NCI-H526 (cell line): ENCODE results near the gene TTC7B.

Source experiments
- DNase-seq, 2 experiments: peaks; one replicate each; lab custom pipeline; 2025; lab: John Stamatoyannopoulos, UW

Gene TTC7B

DNA sequence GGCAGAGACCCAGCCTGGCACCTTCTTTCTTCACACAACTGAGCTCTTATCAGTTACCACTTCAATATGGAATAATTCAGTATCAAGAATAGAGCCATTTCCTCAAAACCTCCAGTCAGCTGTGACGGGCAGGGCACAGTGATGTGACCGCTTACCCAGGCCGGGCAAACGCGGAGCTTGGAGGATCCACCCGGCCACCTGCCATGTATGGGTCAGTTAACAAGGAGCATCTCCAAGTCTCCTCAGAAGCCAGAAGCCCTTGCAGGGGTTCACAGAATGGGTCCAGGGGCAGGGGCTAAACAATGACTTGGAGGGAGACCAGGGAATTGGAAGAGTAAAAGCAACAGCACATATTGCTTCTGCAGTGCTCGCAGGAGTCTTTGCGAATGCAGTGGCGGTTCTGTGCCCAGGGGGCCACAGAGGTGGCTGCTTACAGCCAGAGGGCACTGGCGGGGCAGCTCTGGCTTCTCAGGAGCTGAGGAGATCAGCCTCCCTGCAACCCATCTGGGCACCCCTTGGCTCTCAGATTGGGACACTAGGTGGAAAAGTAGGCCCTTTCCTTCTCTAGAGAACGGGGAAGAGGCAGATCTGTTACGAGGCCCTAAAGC lies 257.1 kb downstream of the TTC7B start:
- DNase-seq = no peak

DNA sequence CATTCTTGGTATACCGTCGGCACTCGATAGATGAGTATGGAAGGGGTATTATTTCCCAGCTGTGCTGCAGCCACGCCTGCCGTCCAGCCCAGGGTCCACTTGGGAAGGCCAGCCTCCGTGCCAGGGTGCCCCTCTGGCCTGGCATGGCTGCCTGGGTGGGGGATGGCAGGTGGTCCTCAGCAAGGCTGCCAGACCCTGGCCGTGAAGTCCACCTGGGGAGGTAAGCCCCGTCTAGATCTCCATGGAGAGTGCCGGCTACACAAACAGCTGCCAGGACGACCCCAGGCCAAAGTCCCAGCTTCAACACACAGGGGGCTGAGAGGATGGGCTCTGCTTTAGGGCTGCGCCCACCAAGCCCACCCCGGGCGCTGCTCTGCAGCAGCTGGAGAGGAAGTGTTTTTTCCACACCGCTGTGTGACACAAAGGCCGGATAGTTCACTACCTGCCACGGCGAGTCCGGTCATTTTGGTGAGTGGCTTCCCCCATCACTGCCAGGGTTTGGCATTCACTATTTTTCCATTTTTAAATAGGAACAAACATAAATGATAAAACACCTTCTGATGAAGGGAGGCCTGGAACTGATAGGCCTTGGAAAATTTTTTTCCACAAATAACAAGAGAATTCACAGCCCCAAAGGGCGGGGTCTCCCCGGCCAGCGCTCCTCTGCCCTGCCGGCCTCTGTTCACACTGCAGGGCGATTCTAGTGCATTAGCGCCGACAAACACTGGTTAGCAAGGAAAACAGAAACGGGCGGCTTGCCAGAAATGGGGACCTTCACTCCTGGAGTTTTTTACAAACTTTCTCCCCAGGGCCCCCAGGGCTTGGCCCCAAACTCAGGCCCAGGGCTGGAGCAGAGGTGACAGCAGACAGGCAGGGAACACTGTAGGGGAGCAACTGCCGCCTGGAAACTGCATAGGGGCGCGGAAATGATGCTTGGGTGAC lies 257.9 kb downstream of the TTC7B start:
- no peak for DNase-seq

DNA sequence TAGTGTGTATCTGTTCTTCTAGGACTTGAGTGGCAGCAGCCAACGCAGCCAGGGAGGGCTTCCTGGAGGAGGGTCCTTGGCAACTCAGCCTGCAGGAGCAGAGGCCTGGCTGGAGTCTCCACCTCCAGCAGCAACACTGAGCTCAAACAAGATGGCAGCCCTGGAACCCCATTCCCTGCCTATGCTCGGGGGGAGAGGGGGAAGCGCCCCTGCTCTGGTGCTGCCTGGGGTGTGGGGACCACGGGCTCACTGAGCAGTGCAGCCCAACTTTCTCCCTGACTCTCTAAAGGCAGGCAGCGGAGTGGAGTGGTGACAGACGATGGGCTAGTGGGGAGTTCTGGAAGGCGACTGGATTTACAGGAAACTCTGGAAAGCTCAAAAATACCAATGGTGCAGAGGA lies 258.7 kb downstream of the TTC7B start:
- no peak for DNase-seq

DNA sequence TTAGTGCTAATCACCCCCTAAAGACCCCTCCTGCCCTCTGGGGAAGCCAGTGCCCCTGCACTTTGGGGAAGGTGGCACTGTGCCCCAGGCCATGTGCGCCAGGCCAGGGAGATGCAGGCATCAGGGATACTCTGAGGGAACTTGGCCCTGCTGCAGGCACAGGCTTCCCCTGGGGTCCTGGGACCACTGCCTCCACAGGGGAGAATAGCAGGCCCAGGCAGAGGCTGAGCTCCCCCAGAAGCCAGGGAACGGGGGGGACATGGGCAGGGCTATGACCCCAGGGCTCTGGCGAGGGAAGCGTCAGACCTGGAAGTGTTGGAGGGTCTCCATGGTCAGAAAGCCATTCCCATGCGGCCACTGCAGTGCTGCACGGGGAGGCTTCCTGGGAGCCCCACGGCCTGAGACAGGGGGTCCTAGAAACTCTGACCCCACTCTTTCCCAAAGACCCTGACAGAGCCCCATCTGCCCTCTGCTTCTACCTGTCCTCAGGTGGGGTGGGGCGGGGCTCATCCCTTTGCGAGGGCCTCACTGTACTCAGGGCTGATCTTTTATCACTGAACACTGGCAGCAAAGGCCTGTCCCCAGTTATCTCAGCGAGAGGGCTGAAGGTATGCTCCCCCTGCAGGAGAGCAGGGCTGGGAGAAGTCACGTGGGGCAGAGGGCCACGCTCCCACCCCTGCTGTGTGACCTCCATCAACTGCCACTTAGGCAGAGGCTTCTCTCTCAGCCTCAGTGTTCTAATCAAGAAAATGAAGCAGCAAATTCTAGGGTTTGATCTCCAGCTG lies 259.4 kb downstream of the TTC7B start:
- DNase-seq = no peak

DNA sequence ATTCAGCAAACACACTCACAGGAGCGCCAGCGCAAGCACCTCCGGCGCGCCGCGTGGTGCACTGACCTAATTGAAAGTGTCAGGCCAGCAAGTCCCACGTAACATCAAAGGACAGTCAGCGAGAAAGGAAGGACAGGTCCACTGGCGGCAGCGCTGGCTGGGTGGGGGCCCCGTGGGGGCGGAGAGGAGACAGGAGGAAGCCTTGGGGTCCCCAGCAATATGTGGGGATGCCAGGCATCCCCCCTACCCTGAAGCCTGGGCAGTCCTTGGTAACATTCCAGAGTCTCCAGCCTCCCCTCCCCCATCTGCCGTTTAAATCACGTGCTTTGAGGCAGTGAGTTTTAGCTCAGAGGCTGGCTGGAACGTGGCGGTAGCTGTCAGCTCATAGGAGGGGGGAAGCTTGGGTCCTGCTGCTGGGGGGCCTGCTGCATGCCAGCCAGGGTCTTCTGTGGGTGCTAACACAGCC lies 260.2 kb downstream of the TTC7B start:
- peak in 1 of 2 experiments; percentile 35 for DNase-seq

DNA sequence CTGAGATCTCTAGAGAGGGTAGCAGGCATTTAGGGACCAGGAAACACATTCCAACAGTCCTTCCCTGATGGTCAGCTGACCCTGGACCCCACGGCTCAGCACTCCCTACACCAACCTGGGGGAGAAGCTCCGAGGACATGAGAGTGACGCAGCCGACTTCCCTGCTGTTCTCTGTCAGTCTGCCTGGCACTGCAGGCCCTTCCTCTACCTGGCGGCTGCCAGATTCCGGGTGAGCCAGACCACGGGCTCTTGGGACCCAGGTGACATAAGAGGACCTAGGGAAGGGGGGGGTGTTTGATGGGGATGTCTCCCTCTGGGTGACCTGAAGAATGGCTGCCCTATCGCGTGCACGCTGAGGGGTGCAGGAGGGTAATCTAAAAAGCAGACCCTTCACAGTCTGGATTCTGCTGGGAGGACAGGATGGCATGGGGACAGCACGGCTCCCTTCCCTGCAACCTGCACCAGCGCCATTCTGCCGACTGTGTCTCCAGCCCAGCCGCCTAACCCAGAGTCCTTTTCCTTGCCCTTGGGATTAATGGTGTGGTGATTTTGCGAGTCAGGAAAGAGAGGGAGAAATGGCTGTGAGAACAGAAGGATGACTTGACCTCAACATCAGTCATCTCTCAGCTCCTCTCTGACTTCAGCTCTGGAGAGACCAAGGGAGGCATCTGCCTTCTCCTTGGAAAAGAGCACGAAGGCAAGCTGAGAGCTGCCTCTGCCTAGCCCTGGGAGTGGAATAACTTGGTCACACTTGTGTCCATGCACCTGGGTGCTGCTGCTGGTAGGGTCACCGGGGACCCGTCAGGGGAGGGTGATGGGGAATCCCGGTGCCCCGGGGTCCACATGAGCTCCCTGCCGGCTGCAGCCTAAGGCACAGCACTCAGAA lies 260.9 kb downstream of the TTC7B start:
- no peak for DNase-seq

DNA sequence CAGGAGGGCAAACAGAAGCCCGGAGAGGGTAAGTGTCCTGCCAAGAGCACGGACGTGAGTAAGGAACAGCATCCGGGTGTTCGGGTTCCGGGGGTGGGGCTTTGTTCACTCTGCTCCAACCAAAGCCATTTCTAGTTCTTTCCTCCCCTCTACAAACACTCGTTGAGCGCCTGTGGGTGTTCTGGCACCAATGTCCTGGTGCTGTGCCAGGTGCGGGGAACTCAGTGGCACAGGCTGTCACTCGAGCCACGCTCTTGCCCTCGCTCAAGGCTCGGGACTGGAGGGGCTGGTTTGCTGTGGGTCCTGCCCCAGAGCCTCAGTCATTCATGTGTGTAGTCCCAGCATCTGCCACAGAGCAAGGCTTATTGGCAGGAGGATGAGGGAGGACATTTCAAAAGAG lies 261.9 kb downstream of the TTC7B start:
- no peak for DNase-seq

DNA sequence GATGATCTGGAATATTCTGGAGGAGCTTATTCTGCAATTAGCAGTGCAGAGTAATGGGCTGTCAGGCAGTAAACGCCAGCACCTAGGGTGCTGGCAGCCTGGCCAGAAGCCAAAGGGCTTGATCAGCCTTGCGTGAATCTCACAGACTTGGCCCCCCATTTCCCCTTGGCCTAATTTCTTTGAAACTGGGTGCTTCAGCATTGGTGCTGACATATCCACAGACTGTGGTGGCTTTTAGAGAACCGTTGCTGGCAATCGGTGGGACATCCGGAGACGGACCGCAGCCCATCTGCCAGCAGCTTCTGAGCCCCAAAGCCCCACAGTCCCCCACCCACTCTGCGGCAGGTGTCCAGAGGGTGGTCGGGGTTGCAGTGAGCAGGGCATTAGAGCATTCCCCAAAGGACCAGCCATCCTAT lies 262.3 kb downstream of the TTC7B start:
- DNase-seq = no peak

DNA sequence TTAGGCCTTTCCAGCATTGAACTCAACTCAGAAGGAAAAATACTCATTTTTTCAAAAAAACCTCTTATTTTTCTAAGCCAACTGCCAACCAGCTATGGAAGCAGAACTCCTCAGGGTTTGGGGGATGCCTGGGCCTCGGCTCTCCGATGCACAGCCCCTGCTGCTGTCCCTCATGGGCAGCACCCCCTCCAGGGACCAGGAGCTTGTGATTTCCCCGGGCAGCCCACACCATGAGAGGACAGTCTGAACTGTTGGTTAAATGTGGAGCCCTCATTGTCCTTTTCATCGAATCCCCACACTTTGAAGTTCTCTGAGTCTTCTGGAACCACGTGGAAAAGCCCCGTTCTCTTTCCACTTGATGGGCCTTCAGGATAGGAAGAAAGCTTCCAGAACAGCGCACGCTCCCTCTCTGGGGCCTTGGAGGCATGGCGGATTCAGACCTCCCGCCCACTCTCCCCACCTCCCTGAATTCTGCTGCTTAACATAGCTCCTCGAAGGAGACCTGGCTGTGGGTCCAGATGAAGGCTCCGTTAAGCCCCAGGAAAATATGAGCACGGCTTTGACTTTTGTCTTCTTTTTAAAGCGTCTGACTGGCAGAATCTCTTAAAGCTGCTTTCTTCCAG lies 262.8 kb downstream of the TTC7B start:
- DNase-seq = no peak

DNA sequence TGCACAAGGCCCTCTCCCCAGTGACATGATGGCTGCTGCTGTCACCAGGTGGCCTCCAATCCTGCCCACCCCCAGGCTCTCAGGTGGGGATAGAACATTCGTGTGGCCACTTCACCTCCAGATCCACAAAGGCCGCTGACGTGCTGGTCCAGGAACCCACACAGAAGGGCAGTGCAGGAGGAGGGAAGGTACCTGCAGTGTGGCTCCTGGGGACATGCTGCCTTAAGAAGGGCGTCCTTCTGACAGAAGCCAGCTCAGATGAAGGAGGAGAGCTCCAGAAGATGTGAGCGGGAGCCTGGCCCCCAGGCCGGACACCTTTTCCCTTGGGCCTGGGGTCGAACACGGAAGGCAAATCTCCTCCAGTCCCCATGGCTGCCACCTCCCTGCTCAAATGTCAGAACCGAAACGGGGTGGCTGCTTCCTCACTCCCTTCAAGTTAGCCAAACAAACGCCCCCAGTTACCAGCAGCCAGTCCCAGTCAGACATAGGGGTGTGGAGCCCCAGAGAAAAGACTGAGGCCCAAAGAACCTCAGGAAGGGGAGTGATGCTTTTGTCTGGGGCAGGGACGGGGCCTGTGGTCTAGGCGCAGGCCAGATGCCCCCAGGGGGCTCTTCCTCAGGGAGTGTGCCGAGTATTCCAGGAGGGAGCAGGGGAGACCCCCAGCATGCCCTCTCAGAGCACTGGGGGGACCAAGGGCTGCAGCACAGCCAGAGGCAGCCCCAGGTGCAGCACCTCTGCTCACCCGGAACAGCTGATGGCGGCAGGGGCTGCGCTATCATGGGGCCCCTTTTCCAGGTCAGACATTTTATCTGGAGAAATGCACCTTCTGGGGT lies 263.5 kb downstream of the TTC7B start:
- no peak for DNase-seq

DNA sequence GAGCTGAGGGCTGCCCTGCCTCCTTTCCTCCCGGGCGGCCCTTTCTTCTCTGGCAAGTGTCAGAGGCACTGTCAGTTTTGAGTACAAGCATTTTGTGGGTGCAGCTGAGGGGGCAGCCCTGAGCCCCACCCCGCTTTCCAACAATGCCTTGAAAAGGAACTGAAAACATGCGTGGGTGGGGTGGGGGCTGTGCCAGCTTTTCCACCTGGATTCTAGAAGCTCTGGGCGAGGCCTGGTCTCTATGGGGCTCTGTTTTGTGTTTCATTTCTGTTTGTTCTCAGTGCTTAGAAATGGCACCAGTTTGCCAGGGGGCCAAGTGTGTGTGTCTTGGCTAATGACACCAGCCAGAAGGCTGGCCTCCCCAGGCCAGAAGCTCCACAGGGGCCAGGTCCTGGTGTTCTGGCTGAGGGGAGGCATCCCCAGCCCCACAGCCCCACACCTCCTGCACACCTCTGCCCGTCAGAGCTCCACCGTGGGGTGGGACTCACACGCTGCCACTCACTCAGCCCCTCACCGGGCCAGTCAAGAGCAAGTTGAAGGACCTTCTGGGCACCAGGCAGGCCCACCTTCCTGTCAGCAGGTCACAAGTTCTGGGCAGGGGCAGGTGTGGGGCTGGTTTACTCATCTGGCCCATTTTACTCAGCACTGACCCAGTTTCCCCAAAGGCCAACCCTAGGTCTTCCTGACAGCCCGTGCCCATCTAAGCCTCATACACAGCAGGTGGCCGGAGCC lies 264.3 kb downstream of the TTC7B start:
- no peak for DNase-seq

DNA sequence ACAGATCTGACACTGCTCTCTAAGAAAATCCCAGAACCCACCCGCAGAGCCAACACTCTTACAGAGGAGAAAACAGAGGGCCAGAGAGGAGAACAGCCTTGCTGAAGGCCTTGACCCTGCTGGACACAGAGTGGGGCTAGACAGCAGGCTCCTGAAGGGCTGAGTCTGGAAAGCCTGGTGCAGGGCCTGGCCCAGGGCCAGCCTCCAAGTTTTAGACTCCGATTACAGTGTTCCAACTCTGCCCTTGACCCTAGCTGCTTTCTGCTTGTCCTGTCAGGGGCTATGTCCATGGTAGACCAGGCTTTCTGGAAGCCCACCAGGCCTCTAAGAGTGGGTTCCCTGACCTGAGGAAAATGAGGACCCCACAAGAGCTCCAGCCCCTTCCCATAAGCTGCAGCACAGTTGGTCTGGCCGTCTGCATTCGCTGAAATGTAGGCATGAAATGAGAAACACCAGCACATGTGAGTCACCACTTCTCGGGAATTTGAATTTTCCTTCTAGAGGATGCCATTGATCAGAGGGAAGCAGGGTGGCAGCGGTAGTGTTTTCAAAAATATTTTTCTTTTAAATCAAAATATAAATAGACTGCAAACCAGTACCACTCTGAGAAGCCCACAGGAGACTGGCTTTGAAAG lies 265.0 kb downstream of the TTC7B start:
- no peak for DNase-seq

DNA sequence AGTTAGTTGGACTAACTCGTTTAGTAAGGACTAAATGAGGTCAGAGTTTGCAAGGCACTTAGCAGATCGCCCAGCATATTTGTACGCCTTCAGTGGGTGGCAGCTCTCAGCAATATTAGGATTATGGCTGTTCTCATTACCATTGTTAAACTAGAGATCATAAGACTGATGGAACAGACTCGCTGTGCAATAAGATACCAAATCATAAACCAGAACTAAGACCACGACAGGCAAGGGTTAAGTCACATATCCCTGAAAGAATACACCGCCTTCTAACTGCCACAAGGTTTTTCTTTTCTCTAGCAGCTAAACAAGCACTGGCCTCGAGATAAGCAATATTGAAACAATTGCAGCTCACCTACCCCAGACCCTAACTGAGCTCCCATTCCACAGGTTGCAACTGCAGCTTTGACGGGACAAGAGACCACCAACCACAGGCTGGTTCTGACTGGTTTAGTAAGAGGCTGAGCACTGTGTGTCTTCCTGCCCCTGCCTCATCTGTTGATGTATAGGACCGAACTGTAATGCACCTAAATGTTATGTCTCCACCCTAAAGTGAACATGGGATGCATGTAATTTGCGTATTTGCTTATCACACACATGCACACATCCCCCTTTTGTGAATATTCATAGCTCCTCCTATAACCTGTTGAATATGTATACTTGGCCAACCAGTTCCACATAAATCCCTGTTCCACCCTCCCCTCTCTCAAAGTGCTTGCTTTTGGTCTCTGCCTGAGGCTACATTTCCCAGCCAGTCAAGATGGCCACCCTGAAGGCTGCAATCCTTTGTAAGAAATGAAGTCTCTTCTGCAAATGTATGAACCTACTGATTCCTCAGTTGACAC lies 266.2 kb downstream of the TTC7B start:
- peak; percentile 85 for DNase-seq

DNA sequence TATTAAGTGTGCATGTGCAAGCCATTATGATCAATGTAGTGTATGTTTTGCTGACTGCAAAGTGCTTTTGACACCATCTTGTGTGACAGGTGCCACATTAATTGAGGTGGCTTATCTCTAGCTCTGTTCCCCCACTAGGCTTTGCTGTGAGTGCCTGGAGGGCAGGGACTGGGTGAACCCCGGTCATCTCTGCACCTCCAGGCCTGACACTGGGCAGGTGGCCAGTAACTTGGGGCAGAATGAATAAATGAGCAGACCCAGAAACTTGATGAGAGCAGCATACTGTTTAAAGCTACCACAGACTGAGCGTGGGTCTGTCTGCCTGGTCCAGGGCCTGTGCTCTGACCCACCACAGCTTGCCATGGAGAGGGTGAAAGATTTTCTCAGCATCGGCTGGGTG lies 267.8 kb downstream of the TTC7B start:
- DNase-seq = no peak

DNA sequence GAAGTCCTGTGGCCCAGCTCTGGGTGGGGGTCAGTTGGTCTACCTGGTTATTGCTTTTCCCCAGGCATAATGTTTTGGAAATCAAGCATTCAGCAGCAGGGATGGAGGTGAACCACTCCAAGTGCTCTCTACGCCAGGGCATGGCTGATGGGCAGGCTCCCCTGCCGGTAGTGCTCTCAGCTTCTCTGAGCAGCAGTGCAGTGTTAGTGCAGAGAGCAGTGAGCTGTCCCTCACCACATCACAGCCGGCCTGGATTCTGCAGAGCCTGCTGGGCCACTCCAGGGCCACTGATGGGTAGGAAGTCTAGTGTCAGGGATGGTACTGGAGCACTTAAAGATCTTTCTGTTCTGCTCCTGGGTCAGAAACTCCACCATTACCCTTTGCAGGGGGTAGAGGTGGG lies 268.3 kb downstream of the TTC7B start:
- DNase-seq = no peak

DNA sequence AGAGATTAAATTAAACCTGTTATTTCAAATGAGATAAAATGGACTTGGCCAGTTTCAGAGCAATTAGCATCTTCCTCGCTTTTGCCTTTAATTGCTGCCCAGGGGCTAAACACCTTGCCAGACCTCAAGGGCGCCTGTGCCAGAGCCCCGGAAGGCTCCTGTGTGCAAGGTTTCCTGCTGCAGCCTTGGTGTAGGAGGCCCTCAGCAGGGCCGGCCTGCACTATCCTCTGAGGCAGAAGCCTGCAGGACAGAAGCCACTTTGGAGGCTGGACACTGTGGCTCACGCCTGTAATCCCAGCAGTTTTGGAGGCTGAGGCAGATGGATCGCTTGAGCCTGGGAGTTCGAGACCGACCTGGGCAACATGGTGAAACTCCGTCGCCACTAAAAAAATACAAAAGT lies 269.0 kb downstream of the TTC7B start:
- DNase-seq = no peak

DNA sequence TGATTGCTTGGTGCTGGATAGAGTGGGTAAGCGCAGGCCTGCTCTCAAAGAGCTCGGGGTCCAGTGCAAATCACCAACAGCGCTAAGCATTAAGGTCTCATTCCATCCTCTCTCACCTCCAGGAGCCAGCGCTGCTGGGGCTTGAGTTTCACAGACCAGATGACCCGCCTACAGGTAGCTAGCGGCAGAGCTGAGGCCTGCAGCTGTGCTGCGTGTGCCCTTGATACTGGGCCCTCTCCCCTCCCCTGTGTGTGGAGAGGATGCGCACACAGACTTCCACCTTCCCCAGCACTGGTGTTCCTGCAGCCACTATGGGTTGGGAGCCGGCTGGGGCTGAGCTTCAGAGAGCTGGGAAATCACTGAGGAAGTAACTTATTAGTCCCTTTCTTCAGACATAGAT lies 269.5 kb downstream of the TTC7B start:
- peak; percentile 48 to 83 for DNase-seq
